HEK293 (cell line): ENCODE results near the gene ECHDC1.
A peak's percentile ranks its signal among the peaks of the same experiment; 100 is the strongest.

Source experiments
- CTCF ChIA-PET: fragments of 350-600 bp; formaldehyde crosslinking; extraction: SDS; loops from one replicate; lab custom pipeline; 2021; ENCODE audit warnings: antibody characterized with exemption; lab: Yijun Ruan, JAX
- POLR2A ChIA-PET: fragments of 300-600 bp; formaldehyde crosslinking; extraction: SDS; loops from one replicate; lab custom pipeline; 2020; ENCODE audit warnings: antibody characterized with exemption, inconsistent platforms; lab: Yijun Ruan, JAX
- H3K27ac ChIP-seq: fragments of 200-500 bp; sonication (Bioruptor generic); 2 replicates; pipeline ENCODE4 v1.5.1; 2014; ENCODE audit warnings: low read depth, low read length, control low read depth, inconsistent platforms; ENCODE audit errors: extremely low read depth
- H3K36me3 ChIP-seq, 2 experiments: fragments of 200-500 bp in 1 of 2; sonication (Bioruptor generic) in 1 of 2; 1 replicate in 1 of 2; 2 replicates in 1 of 2; pipeline ENCODE4 v1.5.1; 2014 to 2017; ENCODE audit warnings: inconsistent platforms in 2 of 2, low read length in 2 of 2; ENCODE audit not compliant: control insufficient read depth in 2 of 2, insufficient read depth in 1 of 2
- H3K4me1 ChIP-seq: fragments of 200-500 bp; sonication (Bioruptor generic); 2 replicates; pipeline ENCODE4 v1.5.1; 2014; ENCODE audit warnings: mild to moderate bottlenecking, low read length, inconsistent platforms; ENCODE audit not compliant: control insufficient read depth, insufficient read depth
- H3K4me3 ChIP-seq: 2 replicates; pipeline ENCODE4 v1.5.1; 2011; ENCODE audit warnings: low read depth, mild to moderate bottlenecking, control low read depth, low read length, moderate library complexity
- H3K9me3 ChIP-seq: fragments of 200-500 bp; sonication (Bioruptor generic); 2 replicates; pipeline ENCODE4 v1.5.1; 2014; ENCODE audit warnings: low read depth, low read length, inconsistent platforms; ENCODE audit not compliant: control insufficient read depth, insufficient read depth
- HOXC10 ChIP-seq: sonication (generic); formaldehyde crosslinking; IDR thresholded peaks from 2 replicates; pipeline ENCODE4 v1.8.1; 2023; ENCODE audit warnings: mild to moderate bottlenecking, missing genetic modification reagents
- KLF8 ChIP-seq: fragments of 450-650 bp; formaldehyde crosslinking; IDR thresholded peaks from 2 replicates; pipeline ENCODE4 v1.5.1; 2016; ENCODE audit warnings: missing biosample characterization, missing genetic modification characterization
- YY1 ChIP-seq: fragments of 450-650 bp; formaldehyde crosslinking; IDR thresholded peaks from 2 replicates; pipeline ENCODE4 v1.5.1; 2018; ENCODE audit warnings: missing biosample characterization, missing genetic modification characterization
- ZBTB7A ChIP-seq: fragments of 450-650 bp; formaldehyde crosslinking; IDR thresholded peaks from 2 replicates; pipeline ENCODE4 v1.5.1; 2016; ENCODE audit warnings: low read depth, missing biosample characterization, missing genetic modification characterization
- ZNF140 ChIP-seq: fragments of 450-650 bp; formaldehyde crosslinking; IDR thresholded peaks from 2 replicates; pipeline ENCODE4 v1.5.1; 2016; ENCODE audit warnings: missing biosample characterization, missing genetic modification characterization
- ZNF146 ChIP-seq: fragments of 450-650 bp; formaldehyde crosslinking; IDR thresholded peaks from 2 replicates; pipeline ENCODE4 v1.5.1; 2016; ENCODE audit warnings: missing biosample characterization, missing genetic modification characterization
- ZNF202 ChIP-seq: fragments of 450-650 bp; formaldehyde crosslinking; IDR thresholded peaks from 2 replicates; pipeline ENCODE4 v1.5.1; 2016; ENCODE audit warnings: missing biosample characterization, missing genetic modification characterization, borderline replicate concordance
- ZNF211 ChIP-seq: fragments of 450-650 bp; formaldehyde crosslinking; IDR thresholded peaks from 2 replicates; pipeline ENCODE4 v1.5.1; 2016; ENCODE audit warnings: low read depth, missing biosample characterization, missing genetic modification characterization
- ZNF324 ChIP-seq: fragments of 450-650 bp; formaldehyde crosslinking; IDR thresholded peaks from 2 replicates; pipeline ENCODE4 v1.5.1; 2016; ENCODE audit warnings: missing biosample characterization, missing genetic modification characterization
- ZNF341 ChIP-seq: fragments of 450-650 bp; formaldehyde crosslinking; IDR thresholded peaks from 2 replicates; pipeline ENCODE4; 2016; ENCODE audit warnings: low read depth, missing biosample characterization, missing genetic modification characterization
- ZNF501 ChIP-seq: fragments of 450-650 bp; formaldehyde crosslinking; IDR thresholded peaks from 2 replicates; pipeline ENCODE4 v1.5.1; 2016; ENCODE audit warnings: missing biosample characterization, missing genetic modification characterization
- ZNF555 ChIP-seq: fragments of 450-650 bp; formaldehyde crosslinking; conservative IDR thresholded peaks from 2 replicates; pipeline ENCODE4 v1.5.1; 2017; ENCODE audit warnings: missing biosample characterization, mild to moderate bottlenecking, missing genetic modification characterization, inconsistent platforms
- ZNF645 ChIP-seq: fragments of 450-650 bp; formaldehyde crosslinking; IDR thresholded peaks from 2 replicates; pipeline ENCODE4; 2016; ENCODE audit warnings: missing biosample characterization, missing genetic modification characterization
- ZNF791 ChIP-seq: fragments of 450-650 bp; formaldehyde crosslinking; IDR thresholded peaks from 2 replicates; pipeline ENCODE4 v1.5.1; 2016; ENCODE audit warnings: missing biosample characterization, missing genetic modification characterization
- ZSCAN4 ChIP-seq: fragments of 450-650 bp; formaldehyde crosslinking; IDR thresholded peaks from 2 replicates; pipeline ENCODE4 v1.5.1; 2017; ENCODE audit warnings: missing biosample characterization, missing genetic modification characterization
- TF ChIP-seq, protein P1 (sequence below): fragments of 450-650 bp; formaldehyde crosslinking; IDR thresholded peaks from 2 replicates; pipeline ENCODE4 v1.5.1; 2016; ENCODE audit warnings: missing biosample characterization, missing genetic modification characterization
- TF ChIP-seq, protein P2 (sequence below): sonication (generic); formaldehyde crosslinking; IDR thresholded peaks from 2 replicates; pipeline ENCODE4 v1.8.1; 2022; ENCODE audit warnings: mild to moderate bottlenecking, moderate library complexity, missing genetic modification reagents
- TF ChIP-seq, protein P3 (sequence below): fragments of 450-650 bp; formaldehyde crosslinking; IDR thresholded peaks from 2 replicates; pipeline ENCODE4 v1.5.1; 2016; ENCODE audit warnings: missing biosample characterization, missing genetic modification characterization, borderline replicate concordance
- TF ChIP-seq, protein P4 (sequence below): fragments of 450-650 bp; formaldehyde crosslinking; IDR thresholded peaks from 2 replicates; pipeline ENCODE4 v1.5.0; 2017; ENCODE audit warnings: missing biosample characterization, missing genetic modification characterization, borderline replicate concordance

The ECHDC1 gene

GRCh38 chr6:127267646-127268625, 75.5 kb downstream of the ECHDC1 start (continued):
- TF ChIP-seq, protein P1, sequence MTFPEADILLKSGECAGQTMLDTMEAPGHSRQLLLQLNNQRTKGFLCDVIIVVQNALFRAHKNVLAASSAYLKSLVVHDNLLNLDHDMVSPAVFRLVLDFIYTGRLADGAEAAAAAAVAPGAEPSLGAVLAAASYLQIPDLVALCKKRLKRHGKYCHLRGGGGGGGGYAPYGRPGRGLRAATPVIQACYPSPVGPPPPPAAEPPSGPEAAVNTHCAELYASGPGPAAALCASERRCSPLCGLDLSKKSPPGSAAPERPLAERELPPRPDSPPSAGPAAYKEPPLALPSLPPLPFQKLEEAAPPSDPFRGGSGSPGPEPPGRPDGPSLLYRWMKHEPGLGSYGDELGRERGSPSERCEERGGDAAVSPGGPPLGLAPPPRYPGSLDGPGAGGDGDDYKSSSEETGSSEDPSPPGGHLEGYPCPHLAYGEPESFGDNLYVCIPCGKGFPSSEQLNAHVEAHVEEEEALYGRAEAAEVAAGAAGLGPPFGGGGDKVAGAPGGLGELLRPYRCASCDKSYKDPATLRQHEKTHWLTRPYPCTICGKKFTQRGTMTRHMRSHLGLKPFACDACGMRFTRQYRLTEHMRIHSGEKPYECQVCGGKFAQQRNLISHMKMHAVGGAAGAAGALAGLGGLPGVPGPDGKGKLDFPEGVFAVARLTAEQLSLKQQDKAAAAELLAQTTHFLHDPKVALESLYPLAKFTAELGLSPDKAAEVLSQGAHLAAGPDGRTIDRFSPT (tag by site-specific recombination), result no peak
- TF ChIP-seq ZNF202 (no peak), ZNF211 (tag by site-specific recombination) (no peak), ZNF645 (no peak), KLF8 (no peak), ZNF791 (tag by site-specific recombination) (no peak), ZNF324 (tag by site-specific recombination) (no peak), ZNF501 (tag by site-specific recombination) (no peak), ZBTB7A (tag by site-specific recombination) (no peak), ZNF555 (tag by site-specific recombination) (no peak), ZNF341 (tag by site-specific recombination) (peak; percentile 8; the same call in 1 of the 2 replicates)
- TF ChIP-seq, protein P2, sequence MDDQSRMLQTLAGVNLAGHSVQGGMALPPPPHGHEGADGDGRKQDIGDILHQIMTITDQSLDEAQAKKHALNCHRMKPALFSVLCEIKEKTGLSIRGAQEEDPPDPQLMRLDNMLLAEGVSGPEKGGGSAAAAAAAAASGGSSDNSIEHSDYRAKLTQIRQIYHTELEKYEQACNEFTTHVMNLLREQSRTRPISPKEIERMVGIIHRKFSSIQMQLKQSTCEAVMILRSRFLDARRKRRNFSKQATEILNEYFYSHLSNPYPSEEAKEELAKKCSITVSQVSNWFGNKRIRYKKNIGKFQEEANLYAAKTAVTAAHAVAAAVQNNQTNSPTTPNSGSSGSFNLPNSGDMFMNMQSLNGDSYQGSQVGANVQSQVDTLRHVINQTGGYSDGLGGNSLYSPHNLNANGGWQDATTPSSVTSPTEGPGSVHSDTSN, result no peak
- TF ChIP-seq, all 188 proteins: peak for 4

- Histone ChIP-seq H3K36me3 (no peaks in the 10 kb centered on the region), H3K9me3 (no peaks in the 10 kb centered on the region), H3K27ac (peak overlapping the region; percentile 89), H3K4me1 (peaks cover 6% of the 10 kb centered on the region; the same call in 1 of the 2 replicates), H3K4me3 (peak overlapping the region; percentile 100)
- CTCF ChIA-PET, result interaction anchor here (0.6 to 2.3 kb wide), 11 partner anchors 9 to 279 kb away, joined by 3 to 13 read pairs (median 3); no protein-coding TSS in a partner anchor
- POLR2A ChIA-PET, result interaction anchor here (0.5 to 1.6 kb wide), 11 partner anchors 9 to 249 kb away, joined by 3 to 12 read pairs (median 4); no protein-coding TSS in a partner anchor
- TF ChIP-seq HOXC10, result no peak
- peak; percentile 78; the same call in 1 of the 2 replicates for TF ChIP-seq YY1 (tag by site-specific recombination)
- no peak for TF ChIP-seq ZSCAN4 (tag by site-specific recombination)
- no peak for TF ChIP-seq ZNF140
- TF ChIP-seq ZNF146 (tag by site-specific recombination), result no peak
- TF ChIP-seq, protein P3, sequence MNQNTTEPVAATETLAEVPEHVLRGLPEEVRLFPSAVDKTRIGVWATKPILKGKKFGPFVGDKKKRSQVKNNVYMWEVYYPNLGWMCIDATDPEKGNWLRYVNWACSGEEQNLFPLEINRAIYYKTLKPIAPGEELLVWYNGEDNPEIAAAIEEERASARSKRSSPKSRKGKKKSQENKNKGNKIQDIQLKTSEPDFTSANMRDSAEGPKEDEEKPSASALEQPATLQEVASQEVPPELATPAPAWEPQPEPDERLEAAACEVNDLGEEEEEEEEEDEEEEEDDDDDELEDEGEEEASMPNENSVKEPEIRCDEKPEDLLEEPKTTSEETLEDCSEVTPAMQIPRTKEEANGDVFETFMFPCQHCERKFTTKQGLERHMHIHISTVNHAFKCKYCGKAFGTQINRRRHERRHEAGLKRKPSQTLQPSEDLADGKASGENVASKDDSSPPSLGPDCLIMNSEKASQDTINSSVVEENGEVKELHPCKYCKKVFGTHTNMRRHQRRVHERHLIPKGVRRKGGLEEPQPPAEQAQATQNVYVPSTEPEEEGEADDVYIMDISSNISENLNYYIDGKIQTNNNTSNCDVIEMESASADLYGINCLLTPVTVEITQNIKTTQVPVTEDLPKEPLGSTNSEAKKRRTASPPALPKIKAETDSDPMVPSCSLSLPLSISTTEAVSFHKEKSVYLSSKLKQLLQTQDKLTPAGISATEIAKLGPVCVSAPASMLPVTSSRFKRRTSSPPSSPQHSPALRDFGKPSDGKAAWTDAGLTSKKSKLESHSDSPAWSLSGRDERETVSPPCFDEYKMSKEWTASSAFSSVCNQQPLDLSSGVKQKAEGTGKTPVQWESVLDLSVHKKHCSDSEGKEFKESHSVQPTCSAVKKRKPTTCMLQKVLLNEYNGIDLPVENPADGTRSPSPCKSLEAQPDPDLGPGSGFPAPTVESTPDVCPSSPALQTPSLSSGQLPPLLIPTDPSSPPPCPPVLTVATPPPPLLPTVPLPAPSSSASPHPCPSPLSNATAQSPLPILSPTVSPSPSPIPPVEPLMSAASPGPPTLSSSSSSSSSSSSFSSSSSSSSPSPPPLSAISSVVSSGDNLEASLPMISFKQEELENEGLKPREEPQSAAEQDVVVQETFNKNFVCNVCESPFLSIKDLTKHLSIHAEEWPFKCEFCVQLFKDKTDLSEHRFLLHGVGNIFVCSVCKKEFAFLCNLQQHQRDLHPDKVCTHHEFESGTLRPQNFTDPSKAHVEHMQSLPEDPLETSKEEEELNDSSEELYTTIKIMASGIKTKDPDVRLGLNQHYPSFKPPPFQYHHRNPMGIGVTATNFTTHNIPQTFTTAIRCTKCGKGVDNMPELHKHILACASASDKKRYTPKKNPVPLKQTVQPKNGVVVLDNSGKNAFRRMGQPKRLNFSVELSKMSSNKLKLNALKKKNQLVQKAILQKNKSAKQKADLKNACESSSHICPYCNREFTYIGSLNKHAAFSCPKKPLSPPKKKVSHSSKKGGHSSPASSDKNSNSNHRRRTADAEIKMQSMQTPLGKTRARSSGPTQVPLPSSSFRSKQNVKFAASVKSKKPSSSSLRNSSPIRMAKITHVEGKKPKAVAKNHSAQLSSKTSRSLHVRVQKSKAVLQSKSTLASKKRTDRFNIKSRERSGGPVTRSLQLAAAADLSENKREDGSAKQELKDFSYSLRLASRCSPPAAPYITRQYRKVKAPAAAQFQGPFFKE (tag by site-specific recombination), result no peak
- TF ChIP-seq, protein P4, sequence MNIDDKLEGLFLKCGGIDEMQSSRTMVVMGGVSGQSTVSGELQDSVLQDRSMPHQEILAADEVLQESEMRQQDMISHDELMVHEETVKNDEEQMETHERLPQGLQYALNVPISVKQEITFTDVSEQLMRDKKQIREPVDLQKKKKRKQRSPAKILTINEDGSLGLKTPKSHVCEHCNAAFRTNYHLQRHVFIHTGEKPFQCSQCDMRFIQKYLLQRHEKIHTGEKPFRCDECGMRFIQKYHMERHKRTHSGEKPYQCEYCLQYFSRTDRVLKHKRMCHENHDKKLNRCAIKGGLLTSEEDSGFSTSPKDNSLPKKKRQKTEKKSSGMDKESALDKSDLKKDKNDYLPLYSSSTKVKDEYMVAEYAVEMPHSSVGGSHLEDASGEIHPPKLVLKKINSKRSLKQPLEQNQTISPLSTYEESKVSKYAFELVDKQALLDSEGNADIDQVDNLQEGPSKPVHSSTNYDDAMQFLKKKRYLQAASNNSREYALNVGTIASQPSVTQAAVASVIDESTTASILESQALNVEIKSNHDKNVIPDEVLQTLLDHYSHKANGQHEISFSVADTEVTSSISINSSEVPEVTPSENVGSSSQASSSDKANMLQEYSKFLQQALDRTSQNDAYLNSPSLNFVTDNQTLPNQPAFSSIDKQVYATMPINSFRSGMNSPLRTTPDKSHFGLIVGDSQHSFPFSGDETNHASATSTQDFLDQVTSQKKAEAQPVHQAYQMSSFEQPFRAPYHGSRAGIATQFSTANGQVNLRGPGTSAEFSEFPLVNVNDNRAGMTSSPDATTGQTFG (tag by site-specific recombination), result no peak
Measured at GRCh38 chr6:127266892-127267645, 76.3 kb downstream of the ECHDC1 start.
